Dermis lymphatic vessel endothelial cell (primary cell): ENCODE measurements around the gene MLLT6. TPM values are rescaled to one million over a fixed set of nuclear protein-coding genes. Genes with fewer than 3 reads are reported as not detected.

ENCODE experiments used
- total RNA-seq: library from RNA; depleted of rRNA; stranded (reverse); fragments of >200 nt; gene quantifications from 2 replicates; pipeline ENCODE4 v1.2.1, GENCODE V29; 2014

MLLT6 gene
- total RNA-seq = 20.0 and 20.5 TPM in 2 replicates

DNA sequence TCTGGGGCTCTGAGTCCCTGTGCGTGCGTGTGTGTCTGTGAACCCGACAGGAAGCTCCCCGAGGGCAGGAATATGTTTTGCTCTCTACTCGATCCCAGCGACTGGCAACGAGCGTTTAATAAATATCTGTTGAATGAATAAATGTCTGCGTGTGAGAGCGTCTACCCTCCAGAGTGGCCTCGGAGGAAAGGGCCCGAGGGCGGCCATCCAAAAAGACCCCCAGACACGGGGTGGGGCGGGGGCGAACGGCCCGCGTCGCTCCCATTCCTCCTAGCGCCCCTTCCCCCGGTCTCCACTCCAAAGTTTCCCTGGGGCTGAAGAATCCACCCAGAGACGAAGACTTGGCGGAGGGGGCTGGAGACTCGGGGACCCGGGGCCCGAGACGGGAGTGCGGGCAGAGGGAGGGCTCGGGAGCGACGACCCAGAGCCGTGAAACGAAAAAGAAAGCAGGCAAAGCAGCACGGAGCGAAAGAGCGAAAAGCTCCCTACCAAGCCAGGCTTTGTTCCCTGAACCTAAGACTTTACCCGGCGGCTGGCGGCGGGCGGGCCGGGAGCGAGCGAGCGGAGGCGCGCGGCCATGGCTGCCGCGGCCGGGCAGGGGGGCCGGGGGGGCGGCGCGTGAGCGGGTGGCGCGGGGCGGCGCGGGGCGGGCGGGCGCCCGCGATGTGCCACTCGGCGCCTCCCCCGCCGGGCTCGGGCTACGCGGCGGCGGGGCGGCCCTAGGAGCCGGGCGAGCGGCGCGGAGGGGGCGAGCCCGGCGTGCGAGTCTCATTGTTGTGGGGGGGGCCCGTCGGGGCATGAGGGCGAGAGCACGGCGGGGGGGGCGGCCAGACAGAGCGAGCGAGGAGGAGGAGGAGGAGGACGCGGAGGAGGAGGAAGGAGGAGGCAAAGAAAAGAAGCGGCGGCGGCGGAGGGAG is at the start of gene MLLT6:
TSS of gene MLLT6 (plus strand) at position 668 of the 917 bp plus-strand sequence. CDS start 360 bp downstream, outside the sequence.

DNA sequence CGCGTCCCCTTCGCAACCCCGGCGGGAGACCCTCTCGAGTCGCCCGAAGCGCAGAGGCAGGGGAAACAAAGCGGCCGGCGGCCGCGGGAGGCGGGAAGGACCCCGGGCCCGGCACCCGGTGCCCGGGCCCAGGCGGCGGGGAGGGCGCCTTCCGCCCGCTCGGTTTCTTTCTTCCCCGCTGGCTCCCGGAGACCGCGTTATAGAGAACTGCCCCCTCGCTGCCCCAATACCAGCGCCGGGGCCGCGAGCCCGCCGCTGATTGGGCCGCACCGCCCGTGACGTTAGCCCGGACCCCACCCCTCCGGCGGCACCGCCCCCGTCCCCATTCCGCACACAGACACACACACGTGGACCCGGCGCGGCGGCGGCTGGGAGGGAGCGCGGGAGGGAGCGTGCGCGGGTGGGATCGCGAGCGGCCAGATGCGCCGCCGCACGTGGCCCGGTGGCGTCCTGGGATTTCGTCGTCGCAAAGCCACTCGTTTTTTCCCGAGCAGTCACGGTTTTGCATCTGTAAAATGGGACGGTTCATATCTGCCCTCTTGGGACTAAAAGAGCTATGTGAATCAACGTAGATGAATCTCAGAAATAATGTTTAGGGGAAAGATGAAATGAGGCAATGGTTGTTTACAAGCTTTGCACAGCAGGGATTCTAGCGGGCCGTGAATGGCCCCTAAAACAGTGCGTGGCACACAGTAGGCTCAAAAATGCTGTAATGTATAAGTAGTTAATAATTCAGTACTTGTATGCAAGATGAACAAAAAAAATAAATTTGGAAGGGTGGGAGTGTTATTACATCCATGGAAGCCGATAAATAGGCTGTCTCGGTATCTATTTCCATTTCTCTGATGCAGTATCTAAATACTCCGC is 30.1 kb upstream of the MLLT6 start, which contains the start of gene EPOP:
TSS of gene EPOP (minus strand) at position 209 of the 867 bp plus-strand sequence. CDS start 462 bp downstream, outside the sequence.

DNA sequence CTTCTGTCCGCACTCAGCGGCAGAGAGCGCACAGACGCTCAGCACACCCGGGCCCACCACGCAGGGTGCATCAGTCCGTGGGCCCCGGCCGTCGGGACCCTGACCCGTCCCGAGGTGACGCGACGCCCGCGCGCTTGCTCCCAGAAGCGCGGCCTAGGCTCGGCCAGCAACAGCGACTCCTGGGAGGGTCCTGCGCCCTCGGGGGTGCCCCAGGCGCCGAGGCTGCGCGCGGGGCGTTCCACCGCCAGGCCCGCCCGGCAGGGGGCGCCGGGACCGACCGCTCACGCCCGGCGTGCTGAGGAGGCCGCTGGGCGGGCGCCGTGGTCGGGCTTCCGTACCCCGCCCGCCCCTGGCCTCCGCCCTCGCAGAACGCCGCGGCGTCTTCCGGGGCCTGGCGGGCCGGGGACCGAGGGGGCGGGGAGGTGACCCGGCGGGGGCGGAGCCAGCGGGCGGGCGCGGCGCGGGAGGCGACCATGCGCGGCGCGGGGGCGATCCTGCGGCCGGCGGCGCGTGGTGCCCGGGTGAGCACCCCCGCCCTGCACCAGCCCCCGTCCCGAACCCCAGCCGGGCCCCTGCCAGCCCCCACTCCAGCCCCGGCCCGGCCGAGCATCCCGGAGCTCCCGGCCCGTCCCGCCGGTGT is 24.9 kb downstream of the MLLT6 start, which contains the start of gene CISD3:
TSS of gene CISD3 (plus strand) at position 456 of the 640 bp plus-strand sequence. CDS start at position 474, 18 bp downstream.

GRCh38 chr17:38748149-38748891 is 43.2 kb downstream of the MLLT6 start, which contains the start of gene PCGF2:
PCGF2 (minus strand) TSS chr17:38748336; CDS start chr17:38740402, 7,934 bp downstream.

DNA sequence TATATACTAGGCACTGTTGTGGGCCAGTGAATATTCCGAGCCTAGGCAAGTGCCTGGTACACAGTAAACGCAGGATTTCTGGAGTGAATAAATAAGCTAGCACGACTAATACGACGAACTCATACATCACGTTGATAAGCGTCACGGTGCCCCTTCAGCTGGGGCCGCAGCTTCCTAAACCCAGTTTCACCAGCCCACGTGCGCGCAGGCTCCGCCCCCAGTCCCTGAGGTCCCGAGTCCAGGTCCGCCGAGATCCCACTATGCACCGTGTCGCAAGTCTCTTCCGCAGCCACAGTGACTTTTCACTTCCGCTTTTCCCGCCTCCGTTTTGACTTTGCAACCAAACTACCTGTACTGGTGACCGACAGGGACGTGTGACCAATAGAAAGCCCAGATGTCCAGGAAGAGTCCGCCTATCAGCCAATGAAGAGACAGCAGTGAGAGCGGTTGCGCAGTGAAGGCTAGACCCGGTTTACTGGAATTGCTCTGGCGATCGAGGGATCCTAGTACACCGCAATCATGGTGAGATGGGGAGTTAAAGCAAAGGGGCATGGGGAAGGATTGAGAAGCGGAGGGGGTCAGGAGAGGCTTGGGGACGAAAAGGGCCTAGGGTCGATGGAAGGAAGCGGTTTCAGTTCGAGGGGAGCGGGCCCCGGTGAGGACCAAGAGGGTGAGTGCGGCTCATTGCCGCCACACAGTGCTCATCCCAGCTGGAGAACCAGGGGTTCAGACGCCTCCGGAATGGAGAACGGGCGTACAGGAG is 47.4 kb downstream of the MLLT6 start, which contains the start of gene PSMB3:
TSS of gene PSMB3 (plus strand) at position 434 of the 763 bp plus-strand sequence. CDS start at position 520, 86 bp downstream.

Other genes with a start within 250 kb of the MLLT6 start
- gene SRCIN1, start 99.3 kb upstream of the MLLT6 start, total RNA-seq = under 0.01 TPM in 1 of 2 replicates, not detected in the other
- 0.33 and 0.60 TPM in 2 replicates for gene EPOP, start 30.3 kb upstream of the MLLT6 start, total RNA-seq
- gene CISD3, start 25.1 kb downstream of the MLLT6 start, total RNA-seq = 2.0 and 2.9 TPM in 2 replicates
- gene PCGF2, start 43.1 kb downstream of the MLLT6 start, total RNA-seq = 3.6 TPM in 2 replicates
- 298 and 351 TPM in 2 replicates for gene PSMB3, start 47.5 kb downstream of the MLLT6 start, total RNA-seq
- gene PIP4K2B, start 94.3 kb downstream of the MLLT6 start, total RNA-seq = 30.3 and 37.2 TPM in 2 replicates
- gene CWC25, start 120.0 kb downstream of the MLLT6 start, total RNA-seq = 8.5 and 9.7 TPM in 2 replicates
- gene RPL23, start 148.4 kb downstream of the MLLT6 start, total RNA-seq = 2,234 and 2,254 TPM in 2 replicates
- gene LASP1, start 164.8 kb downstream of the MLLT6 start, total RNA-seq = 51.6 and 64.0 TPM in 2 replicates